Cardiac muscle cell (in vitro differentiated cells and primary cell): ENCODE results near the gene CCNJL. TPM values are rescaled to one million over a fixed set of nuclear protein-coding genes. Genes with fewer than 3 reads are reported as not detected.

Source experiments
- DNase-seq, 2 donors: peaks; one replicate each; pipeline versions ENCODE4 v3.0.0 to v3.0.0-alpha.2; 2010 to 2017; ENCODE audit warnings: low read depth in 1 of 2, low spot score in 1 of 2
- H3K27ac ChIP-seq: fragments of 200-600 bp; sonication (generic); 2 replicates; pipeline ENCODE4 v1.5.1; 2016
- H3K27me3 ChIP-seq: fragments of 200-600 bp; sonication (generic); 2 replicates; pipeline ENCODE4 v1.6.0; 2016; ENCODE audit warnings: control low read depth
- H3K36me3 ChIP-seq: fragments of 200-600 bp; sonication (generic); 2 replicates; pipeline ENCODE4 v1.5.1; 2016; ENCODE audit warnings: control low read depth
- H3K4me1 ChIP-seq: fragments of 200-600 bp; sonication (generic); 2 replicates; pipeline ENCODE4 v1.8.1; 2017; ENCODE audit warnings: low read depth, mild to moderate bottlenecking, mixed run types
- H3K4me3 ChIP-seq: fragments of 200-600 bp; sonication (generic); 2 replicates; pipeline ENCODE4 v1.5.1; 2016; ENCODE audit warnings: mild to moderate bottlenecking
- H3K9me3 ChIP-seq: fragments of 200-600 bp; sonication (generic); 2 replicates; pipeline ENCODE4 v1.5.1; 2017; ENCODE audit warnings: low read depth, mild to moderate bottlenecking, control low read depth
- CTCF ChIP-seq: IDR thresholded peaks from 2 replicates; pipeline ENCODE4 v1.5.1; 2012; ENCODE audit warnings: low read depth, mild to moderate bottlenecking, low read length
- polyA plus RNA-seq: library from polyadenylated mRNA; unstranded; fragments of >200 nt; fragmentation: Nextera tagmentation; extraction: Ambion mirVana; gene quantifications from 2 replicates; pipeline ENCODE4 v1.2.1, GENCODE V29; 2016
- total RNA-seq: library from RNA; depleted of rRNA; stranded (reverse); fragments of >200 nt; gene quantifications from 2 replicates; pipeline ENCODE4 v1.2.3, GENCODE V29; 2016

CCNJL gene
- total and polyA plus RNA-seq, 2 experiments from 2014 or later, result 14.1 to 16.1 TPM

GRCh38 chr5:160290751-160291150 lies 21.6 kb downstream of the CCNJL start:
- Histone ChIP-seq H3K36me3 (no peaks in the 10 kb centered on the region), H3K27me3 (no peaks in the 10 kb centered on the region), H3K4me3 (no peak overlapping the region), H3K27ac (no peak overlapping the region), H3K4me1 (peaks cover 30% of the 10 kb centered on the region), H3K9me3 (no peaks in the 10 kb centered on the region)
- no peak for TF ChIP-seq CTCF
- DNase-seq, result no peak

- TF ChIP-seq CTCF, result no peak
- H3K4me3 ChIP-seq, result no peak overlapping the region
- H3K27me3 ChIP-seq, result no peaks in the 10 kb centered on the region
- H3K36me3 ChIP-seq, result no peaks in the 10 kb centered on the region
- no peaks in the 10 kb centered on the region for H3K9me3 ChIP-seq
- DNase-seq, result no peak
- H3K4me1 ChIP-seq, result peaks cover 30% of the 10 kb centered on the region
- peak overlapping the region; percentile 71 for H3K27ac ChIP-seq
These were observed 22.6 kb downstream of the CCNJL start for GRCh38 chr5:160289721-160290120.

GRCh38 chr5:160289356-160289651 lies 23.1 kb downstream of the CCNJL start:
- H3K9me3 ChIP-seq, result no peaks in the 10 kb centered on the region
- H3K27ac ChIP-seq, result peak overlapping the region; percentile 71
- H3K27me3 ChIP-seq, result no peaks in the 10 kb centered on the region
- DNase-seq, result no peak
- TF ChIP-seq CTCF, result no peak
- no peak overlapping the region for H3K4me3 ChIP-seq
- H3K4me1 ChIP-seq, result peaks cover 29% of the 10 kb centered on the region
- H3K36me3 ChIP-seq, result no peaks in the 10 kb centered on the region

- peak; percentile 38 to 95 for DNase-seq
- Histone ChIP-seq H3K4me1 (peaks cover 23% of the 10 kb centered on the region), H3K27me3 (no peaks in the 10 kb centered on the region), H3K4me3 (no peak overlapping the region), H3K9me3 (no peaks in the 10 kb centered on the region), H3K27ac (peak overlapping the region; percentile 99), H3K36me3 (no peaks in the 10 kb centered on the region)
- no peak for TF ChIP-seq CTCF
These were observed 24.8 kb downstream of the CCNJL start for GRCh38 chr5:160287378-160288051.

- Histone ChIP-seq H3K9me3 (no peaks in the 10 kb centered on the region), H3K4me3 (no peak overlapping the region), H3K27ac (peak overlapping the region; percentile 99), H3K27me3 (no peaks in the 10 kb centered on the region), H3K36me3 (no peaks in the 10 kb centered on the region), H3K4me1 (peaks cover 23% of the 10 kb centered on the region)
- no peak for DNase-seq
- TF ChIP-seq CTCF, result no peak
These were observed 25.4 kb downstream of the CCNJL start for GRCh38 chr5:160286947-160287346.
